Activated CD4-positive, alpha-beta T cell treated with anti-CD3 and anti-CD28 coated beads, Interleukin-2, amount 50 U/mL, for 24 hours (primary cell): Measurements from ENCODE around the gene ANAPC10.

Source experiments
- DNase-seq, 2 donors: peaks; one replicate each; pipeline ENCODE4 v3.0.0-alpha.2; 2020; ENCODE audit warnings: low read depth in 1 of 2, low spot score in 1 of 2

The ANAPC10 gene

GRCh38 chr4:145071560-145071959, 26.4 kb downstream of the ANAPC10 start:
- no peak for DNase-seq

GRCh38 chr4:145069361-145069760, 28.6 kb downstream of the ANAPC10 start:
- no peak for DNase-seq

GRCh38 chr4:145066063-145066501, 31.9 kb downstream of the ANAPC10 start:
- DNase-seq, result no peak

GRCh38 chr4:145061318-145061920, 36.6 kb downstream of the ANAPC10 start:
- DNase-seq, result no peak

- DNase-seq, result no peak
Measured at GRCh38 chr4:145058256-145058655, 39.7 kb downstream of the ANAPC10 start.

GRCh38 chr4:145056325-145057130, 41.5 kb downstream of the ANAPC10 start:
- no peak for DNase-seq

GRCh38 chr4:145055533-145056257, 42.3 kb downstream of the ANAPC10 start:
- no peak for DNase-seq

GRCh38 chr4:145049241-145049640, 48.8 kb downstream of the ANAPC10 start:
- no peak for DNase-seq

GRCh38 chr4:145048817-145049216, 49.2 kb downstream of the ANAPC10 start:
- no peak for DNase-seq

- DNase-seq, result no peak
Measured at GRCh38 chr4:145047151-145047550, 50.8 kb downstream of the ANAPC10 start.

- no peak for DNase-seq
Measured at GRCh38 chr4:145045180-145045579, 52.8 kb downstream of the ANAPC10 start.

GRCh38 chr4:145044341-145044740, 53.7 kb downstream of the ANAPC10 start:
- DNase-seq, result no peak

GRCh38 chr4:145043306-145043705, 54.7 kb downstream of the ANAPC10 start:
- DNase-seq, result no peak

GRCh38 chr4:145042601-145043285, 55.3 kb downstream of the ANAPC10 start:
- DNase-seq, result no peak

GRCh38 chr4:145041378-145041777, 56.6 kb downstream of the ANAPC10 start:
- no peak for DNase-seq

- no peak for DNase-seq
Measured at GRCh38 chr4:145035494-145036136, 62.4 kb downstream of the ANAPC10 start.

- no peak for DNase-seq
Measured at GRCh38 chr4:145034727-145035211, 63.2 kb downstream of the ANAPC10 start.

- DNase-seq, result peak in 1 of 2 donors; percentile 0
Measured at GRCh38 chr4:145019346-145019745, 78.7 kb downstream of the ANAPC10 start.

- DNase-seq, result no peak
Measured at GRCh38 chr4:145014365-145014764, 83.6 kb downstream of the ANAPC10 start.

- DNase-seq, result no peak
Measured at GRCh38 chr4:145012841-145013240, 85.2 kb downstream of the ANAPC10 start.

GRCh38 chr4:145011636-145012035, 86.4 kb downstream of the ANAPC10 start:
- DNase-seq, result no peak
